ENCODE results near the gene PHF13. TPM values are rescaled to one million over a fixed set of nuclear protein-coding genes. Genes with fewer than 3 reads are reported as not detected.

PHF13 gene
- total and polyA plus RNA-seq, 9 of the 15 experiments (the other 6 are each of a cell fraction or from before 2014, with no cell fraction given): 1.8 to 36.1 (median 11.7) TPM

DNA sequence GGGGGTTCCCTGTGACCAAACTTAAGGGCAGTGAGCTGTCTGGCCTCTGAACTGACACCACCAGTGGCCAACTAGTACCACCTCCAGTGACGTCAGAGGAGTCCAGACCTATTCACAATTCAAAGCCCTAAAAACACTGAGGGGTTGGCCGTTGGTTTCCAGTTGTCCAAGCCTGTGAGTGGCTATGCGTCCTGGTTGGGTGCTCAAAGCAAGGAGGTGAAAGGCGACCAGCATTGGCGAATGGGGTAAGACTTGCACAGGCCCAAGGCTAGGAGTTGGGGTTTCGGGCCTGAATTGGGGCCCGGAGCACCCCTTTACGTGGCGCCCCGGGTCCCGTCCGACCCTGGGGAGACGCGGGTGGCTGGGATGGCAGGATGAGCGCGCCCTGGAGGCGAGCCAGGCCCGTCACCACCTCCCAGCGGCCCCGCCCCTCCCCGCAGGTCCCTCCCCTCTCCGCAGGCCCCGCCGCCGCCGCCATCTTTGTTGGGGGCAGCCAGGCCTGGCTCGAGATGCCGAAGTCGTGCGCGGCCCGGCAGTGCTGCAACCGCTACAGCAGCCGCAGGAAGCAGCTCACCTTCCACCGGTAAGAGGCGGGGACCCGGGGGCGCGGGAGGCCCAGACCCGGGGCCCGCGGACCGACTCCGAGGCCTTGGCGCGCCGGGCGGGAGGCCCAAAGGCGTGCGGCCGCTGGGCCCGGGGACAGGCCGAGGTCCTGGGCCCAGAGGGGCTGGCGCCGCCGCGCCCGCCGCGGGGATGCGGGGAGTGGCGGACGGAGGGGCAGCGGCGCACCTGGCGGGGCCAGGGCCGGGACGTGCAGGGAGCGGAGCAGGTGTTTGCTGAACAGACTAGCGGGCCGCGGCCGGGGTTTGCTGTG is 11.4 kb downstream of the PHF13 start, which contains the start of gene THAP3 (continued):
- TF ChIP-seq JUND (IDR thresholded peaks at IDR 0.05; ENCODE audit: borderline replicate concordance, low read depth, low read length): no peak; the same call in 1 of the 2 replicates
- peak; percentile 36; the same call in 2 of the 3 replicates for TF ChIP-seq JUND (tag; IDR thresholded peaks at IDR 0.05; ENCODE audit: borderline replicate concordance, low read depth, low read length)
- 0 out of 2 replicates have a peak, but pooled peaks have one; percentile 13 for TF ChIP-seq ZHX1 (conservative IDR thresholded peaks at IDR 0.05; ENCODE audit: low read length)
- TF ChIP-seq ZZZ3 (IDR thresholded peaks at IDR 0.05): no peak
- TF ChIP-seq ZNF431 (CRISPR knock-in tag; IDR thresholded peaks at IDR 0.05): 0 out of 2 replicates have a peak, but pooled peaks have one; percentile 39
- TF ChIP-seq, protein P1, sequence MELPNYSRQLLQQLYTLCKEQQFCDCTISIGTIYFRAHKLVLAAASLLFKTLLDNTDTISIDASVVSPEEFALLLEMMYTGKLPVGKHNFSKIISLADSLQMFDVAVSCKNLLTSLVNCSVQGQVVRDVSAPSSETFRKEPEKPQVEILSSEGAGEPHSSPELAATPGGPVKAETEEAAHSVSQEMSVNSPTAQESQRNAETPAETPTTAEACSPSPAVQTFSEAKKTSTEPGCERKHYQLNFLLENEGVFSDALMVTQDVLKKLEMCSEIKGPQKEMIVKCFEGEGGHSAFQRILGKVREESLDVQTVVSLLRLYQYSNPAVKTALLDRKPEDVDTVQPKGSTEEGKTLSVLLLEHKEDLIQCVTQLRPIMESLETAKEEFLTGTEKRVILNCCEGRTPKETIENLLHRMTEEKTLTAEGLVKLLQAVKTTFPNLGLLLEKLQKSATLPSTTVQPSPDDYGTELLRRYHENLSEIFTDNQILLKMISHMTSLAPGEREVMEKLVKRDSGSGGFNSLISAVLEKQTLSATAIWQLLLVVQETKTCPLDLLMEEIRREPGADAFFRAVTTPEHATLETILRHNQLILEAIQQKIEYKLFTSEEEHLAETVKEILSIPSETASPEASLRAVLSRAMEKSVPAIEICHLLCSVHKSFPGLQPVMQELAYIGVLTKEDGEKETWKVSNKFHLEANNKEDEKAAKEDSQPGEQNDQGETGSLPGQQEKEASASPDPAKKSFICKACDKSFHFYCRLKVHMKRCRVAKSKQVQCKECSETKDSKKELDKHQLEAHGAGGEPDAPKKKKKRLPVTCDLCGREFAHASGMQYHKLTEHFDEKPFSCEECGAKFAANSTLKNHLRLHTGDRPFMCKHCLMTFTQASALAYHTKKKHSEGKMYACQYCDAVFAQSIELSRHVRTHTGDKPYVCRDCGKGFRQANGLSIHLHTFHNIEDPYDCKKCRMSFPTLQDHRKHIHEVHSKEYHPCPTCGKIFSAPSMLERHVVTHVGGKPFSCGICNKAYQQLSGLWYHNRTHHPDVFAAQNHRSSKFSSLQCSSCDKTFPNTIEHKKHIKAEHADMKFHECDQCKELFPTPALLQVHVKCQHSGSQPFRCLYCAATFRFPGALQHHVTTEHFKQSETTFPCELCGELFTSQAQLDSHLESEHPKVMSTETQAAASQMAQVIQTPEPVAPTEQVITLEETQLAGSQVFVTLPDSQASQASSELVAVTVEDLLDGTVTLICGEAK (IDR thresholded peaks at IDR 0.05): 0 out of 2 replicates have a peak, but pooled peaks have one; percentile 27
- TF ChIP-seq, protein P1 (CRISPR knock-in tag; IDR thresholded peaks at IDR 0.05): no peak
- TF ChIP-seq, protein P2, sequence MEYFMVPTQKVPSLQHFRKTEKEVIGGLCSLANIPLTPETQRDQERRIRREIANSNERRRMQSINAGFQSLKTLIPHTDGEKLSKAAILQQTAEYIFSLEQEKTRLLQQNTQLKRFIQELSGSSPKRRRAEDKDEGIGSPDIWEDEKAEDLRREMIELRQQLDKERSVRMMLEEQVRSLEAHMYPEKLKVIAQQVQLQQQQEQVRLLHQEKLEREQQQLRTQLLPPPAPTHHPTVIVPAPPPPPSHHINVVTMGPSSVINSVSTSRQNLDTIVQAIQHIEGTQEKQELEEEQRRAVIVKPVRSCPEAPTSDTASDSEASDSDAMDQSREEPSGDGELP (CRISPR knock-in tag; IDR thresholded peaks at IDR 0.05; ENCODE audit: borderline replicate concordance): peak; percentile 36; the same call in 1 of the 2 replicates
- no peak for TF ChIP-seq PHTF2 (CRISPR knock-in tag; IDR thresholded peaks at IDR 0.05)
- peak; percentile 84 for TF ChIP-seq POLR2B (IDR thresholded peaks at IDR 0.05; ENCODE audit: low read depth, partially characterized antibody)
- peak; percentile 90 for TF ChIP-seq MTA3 (IDR thresholded peaks at IDR 0.05; ENCODE audit: borderline replicate concordance)
- 0 out of 2 replicates have a peak, but pooled peaks have one; percentile 21 for TF ChIP-seq CBX5 (IDR thresholded peaks at IDR 0.05; ENCODE audit: borderline replicate concordance, low read depth)
- TF ChIP-seq ATF7 (IDR thresholded peaks at IDR 0.05): peak; percentile 92

Measured in K562 (cell line).